IPS-18a (cell line): ENCODE data around the gene TPSG1.
"Not testable (repeated sequence)": the region's sequence is repeated elsewhere in the genome, so short reads cannot be mapped to it uniquely, and the experiment has no call there.

Source experiments
- H3K27ac ChIP-seq: one replicate; pipeline ENCODE4 v1.5.1; 2013; ENCODE audit warnings: low read length
- H3K27me3 ChIP-seq: one replicate; pipeline ENCODE4 v1.6.1; 2013; ENCODE audit warnings: mild to moderate bottlenecking, low read length; ENCODE audit not compliant: control insufficient read depth, insufficient read depth
- H3K36me3 ChIP-seq: one replicate; pipeline ENCODE4 v1.6.1; 2013; ENCODE audit warnings: low read depth, low read length; ENCODE audit not compliant: control insufficient read depth
- H3K4me1 ChIP-seq: one replicate; pipeline ENCODE4 v1.6.1; 2013; ENCODE audit warnings: low read depth, low read length; ENCODE audit not compliant: control insufficient read depth
- H3K4me3 ChIP-seq: one replicate; pipeline ENCODE4 v1.5.1; 2013; ENCODE audit warnings: low read length
- H3K9ac ChIP-seq: one replicate; pipeline ENCODE4 v1.6.1; 2013; ENCODE audit warnings: mild to moderate bottlenecking, low read length, moderate library complexity
- H3K9me3 ChIP-seq: one replicate; pipeline ENCODE4 v1.6.1; 2013; ENCODE audit warnings: low read depth, low read length; ENCODE audit not compliant: control insufficient read depth

Gene TPSG1

GRCh38 chr16:1196494-1196893 lies 28.6 kb downstream of the TPSG1 start:
- Histone ChIP-seq H3K36me3 (no peaks in the 10 kb centered on the region), H3K9me3 (no peaks in the 10 kb centered on the region), H3K27ac (no peak overlapping the region), H3K4me1 (no peaks in the 10 kb centered on the region), H3K4me3 (no peak overlapping the region), H3K27me3 (no peaks in the 10 kb centered on the region), H3K9ac (no peak overlapping the region)

- no peak overlapping the region for H3K27ac ChIP-seq
- H3K9ac ChIP-seq: no peak overlapping the region
- no peaks in the 10 kb centered on the region for H3K9me3 ChIP-seq
- H3K4me3 ChIP-seq: no peak overlapping the region
- no peaks in the 10 kb centered on the region for H3K36me3 ChIP-seq
- H3K4me1 ChIP-seq: no peaks in the 10 kb centered on the region
- no peaks in the 10 kb centered on the region for H3K27me3 ChIP-seq
These were observed 29.7 kb downstream of the TPSG1 start for GRCh38 chr16:1195393-1195666.

DNA sequence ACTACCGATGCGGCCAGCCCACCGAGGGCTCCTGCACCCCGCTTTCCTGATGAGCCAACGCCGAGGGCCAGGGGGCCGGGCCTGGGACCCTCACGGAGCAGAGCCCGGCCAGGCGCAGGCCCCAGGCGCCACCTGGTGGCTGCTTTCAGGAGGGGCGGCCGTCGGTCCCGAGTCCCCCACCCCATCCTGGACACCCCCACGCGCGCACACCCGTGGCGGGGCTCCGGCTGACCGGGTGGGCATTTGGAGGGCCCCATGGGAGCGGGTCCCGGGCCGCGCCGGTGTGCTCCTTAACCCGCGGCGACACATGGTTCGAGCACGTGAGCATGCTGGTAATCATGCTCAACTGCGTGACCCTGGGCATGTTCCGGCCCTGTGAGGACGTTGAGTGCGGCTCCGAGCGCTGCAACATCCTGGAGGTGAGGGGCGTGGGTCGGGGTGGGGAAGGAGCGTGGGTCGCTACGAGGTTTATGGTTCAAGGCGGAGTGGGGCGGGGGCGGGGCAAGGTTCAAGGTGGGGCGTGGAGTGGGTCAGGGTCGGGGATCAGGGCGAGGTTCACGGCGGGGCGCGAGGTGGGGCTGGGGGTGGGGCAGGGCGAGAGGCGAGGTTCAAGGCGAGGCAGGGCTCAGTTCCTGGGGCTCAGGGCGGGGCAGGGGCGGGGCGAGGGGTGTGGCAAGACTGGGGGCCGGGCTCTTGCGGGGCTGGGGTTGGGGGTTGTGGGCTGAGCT lies 30.2 kb downstream of the TPSG1 start:
- Histone ChIP-seq H3K4me3 (no peak overlapping the region), H3K36me3 (no peaks in the 10 kb centered on the region), H3K27ac (no peak overlapping the region), H3K4me1 (no peaks in the 10 kb centered on the region), H3K27me3 (no peaks in the 10 kb centered on the region), H3K9ac (no peak overlapping the region), H3K9me3 (no peaks in the 10 kb centered on the region)

GRCh38 chr16:1193825-1194581 lies 31.1 kb downstream of the TPSG1 start:
- H3K36me3 ChIP-seq: no peaks in the 10 kb centered on the region
- no peaks in the 10 kb centered on the region for H3K9me3 ChIP-seq
- no peak overlapping the region for H3K9ac ChIP-seq
- H3K4me3 ChIP-seq: no peak overlapping the region
- H3K27ac ChIP-seq: no peak overlapping the region
- no peaks in the 10 kb centered on the region for H3K27me3 ChIP-seq
- no peaks in the 10 kb centered on the region for H3K4me1 ChIP-seq

- Histone ChIP-seq H3K9me3 (no peaks in the 10 kb centered on the region), H3K4me1 (no peaks in the 10 kb centered on the region), H3K27me3 (no peaks in the 10 kb centered on the region), H3K36me3 (no peaks in the 10 kb centered on the region), H3K9ac (no peak overlapping the region), H3K27ac (no peak overlapping the region), H3K4me3 (no peak overlapping the region)
These were observed 31.8 kb downstream of the TPSG1 start for GRCh38 chr16:1193143-1193824.

DNA sequence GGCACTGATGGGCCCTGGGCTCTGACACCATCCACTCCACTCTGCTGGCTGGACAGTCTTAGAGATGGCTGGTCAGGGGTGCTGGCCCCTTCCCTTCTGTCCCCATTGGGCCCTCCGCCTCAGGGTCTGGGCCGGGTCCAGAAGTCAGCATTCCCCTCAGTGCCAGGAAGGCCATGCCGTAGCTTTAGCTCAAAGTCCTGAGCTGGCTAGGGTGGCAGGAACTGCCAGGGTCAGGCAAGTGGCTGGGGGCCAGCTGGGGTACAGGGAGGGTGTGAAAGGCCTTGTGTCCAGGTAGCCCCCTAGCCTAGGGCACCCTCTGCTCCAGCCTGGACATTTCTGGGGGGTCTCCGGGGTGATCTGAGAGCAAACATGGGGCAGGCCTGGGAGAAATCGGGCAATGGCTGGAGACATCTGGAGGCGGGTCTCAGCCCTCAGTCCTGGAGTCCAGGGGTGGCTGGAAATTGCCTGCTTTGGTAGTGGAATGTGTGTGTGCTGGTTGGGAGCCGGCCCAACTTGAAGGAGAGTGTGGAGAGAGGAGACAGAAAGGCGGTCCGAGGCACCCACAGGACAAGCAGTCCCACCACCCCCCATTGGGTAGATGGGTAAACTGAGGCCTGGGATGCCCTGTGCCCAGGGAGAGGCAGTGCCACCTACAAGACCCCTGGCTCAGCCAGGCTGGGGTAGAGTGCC lies 32.5 kb downstream of the TPSG1 start:
- no peaks in the 10 kb centered on the region for H3K4me1 ChIP-seq
- H3K9me3 ChIP-seq: no peaks in the 10 kb centered on the region
- no peaks in the 10 kb centered on the region for H3K36me3 ChIP-seq
- H3K4me3 ChIP-seq: no peak overlapping the region
- no peak overlapping the region for H3K27ac ChIP-seq
- no peak overlapping the region for H3K9ac ChIP-seq
- no peaks in the 10 kb centered on the region for H3K27me3 ChIP-seq

- H3K9ac ChIP-seq, H3K4me3 ChIP-seq, H3K36me3 ChIP-seq, H3K27me3 ChIP-seq, H3K4me1 ChIP-seq, H3K27ac ChIP-seq, H3K9me3 ChIP-seq: not testable (repeated sequence)
These were observed 34.3 kb downstream of the TPSG1 start for GRCh38 chr16:1190789-1191188.

- Histone ChIP-seq H3K27me3 (no peaks in the 10 kb centered on the region), H3K9ac (no peak overlapping the region), H3K4me3 (no peak overlapping the region)
These were observed 35.6 kb downstream of the TPSG1 start for GRCh38 chr16:1189455-1189854.

DNA sequence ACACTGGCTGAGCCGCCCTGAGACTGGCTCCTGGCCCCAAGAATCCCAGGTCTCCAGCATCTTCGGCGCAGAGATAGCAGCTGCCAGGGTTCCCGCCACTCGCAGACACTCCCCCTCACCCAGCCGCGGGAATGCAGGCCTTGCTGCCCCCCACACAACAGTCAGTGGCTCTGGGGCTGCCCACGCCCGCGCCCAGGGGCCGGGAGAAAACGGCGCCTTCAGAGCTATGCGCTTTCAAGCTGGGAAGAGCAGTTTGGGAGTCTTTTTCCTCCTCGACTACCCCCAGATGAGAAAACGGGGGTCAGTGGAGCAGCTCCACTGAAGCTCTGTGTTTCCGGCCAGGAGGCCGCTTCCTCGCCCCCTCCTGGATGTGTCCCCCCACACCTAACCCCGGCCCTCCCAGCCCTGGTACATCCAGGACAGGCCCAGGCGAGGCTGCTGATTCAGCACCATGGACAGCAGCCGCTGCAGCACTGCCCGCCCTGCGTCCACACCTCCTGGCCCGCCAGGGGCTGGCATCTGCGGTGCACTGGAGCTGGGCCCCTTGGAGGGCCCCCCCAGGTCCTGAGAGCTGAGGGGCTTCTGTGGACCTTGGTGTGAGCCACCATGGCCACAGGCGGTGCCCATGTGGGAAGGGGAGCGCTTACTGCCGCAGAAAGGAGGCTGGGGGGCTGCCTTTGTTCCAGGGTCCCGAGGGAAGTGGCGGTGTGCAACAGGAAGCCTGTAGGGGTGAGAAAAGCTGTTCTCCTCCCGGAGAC lies 36.5 kb downstream of the TPSG1 start:
- no peak overlapping the region for H3K27ac ChIP-seq
- H3K27me3 ChIP-seq: no peaks in the 10 kb centered on the region
- H3K9ac ChIP-seq: no peak overlapping the region
- H3K36me3 ChIP-seq: no peaks in the 10 kb centered on the region
- no peaks in the 10 kb centered on the region for H3K9me3 ChIP-seq
- H3K4me1 ChIP-seq: no peaks in the 10 kb centered on the region
- no peak overlapping the region for H3K4me3 ChIP-seq

More at GRCh38 chr16:1189455-1189854, 35.6 kb downstream of the TPSG1 start:
- no peak overlapping the region for H3K27ac ChIP-seq
- no peaks in the 10 kb centered on the region for H3K4me1 ChIP-seq
- no peaks in the 10 kb centered on the region for H3K9me3 ChIP-seq
- H3K36me3 ChIP-seq: no peaks in the 10 kb centered on the region

DNA sequence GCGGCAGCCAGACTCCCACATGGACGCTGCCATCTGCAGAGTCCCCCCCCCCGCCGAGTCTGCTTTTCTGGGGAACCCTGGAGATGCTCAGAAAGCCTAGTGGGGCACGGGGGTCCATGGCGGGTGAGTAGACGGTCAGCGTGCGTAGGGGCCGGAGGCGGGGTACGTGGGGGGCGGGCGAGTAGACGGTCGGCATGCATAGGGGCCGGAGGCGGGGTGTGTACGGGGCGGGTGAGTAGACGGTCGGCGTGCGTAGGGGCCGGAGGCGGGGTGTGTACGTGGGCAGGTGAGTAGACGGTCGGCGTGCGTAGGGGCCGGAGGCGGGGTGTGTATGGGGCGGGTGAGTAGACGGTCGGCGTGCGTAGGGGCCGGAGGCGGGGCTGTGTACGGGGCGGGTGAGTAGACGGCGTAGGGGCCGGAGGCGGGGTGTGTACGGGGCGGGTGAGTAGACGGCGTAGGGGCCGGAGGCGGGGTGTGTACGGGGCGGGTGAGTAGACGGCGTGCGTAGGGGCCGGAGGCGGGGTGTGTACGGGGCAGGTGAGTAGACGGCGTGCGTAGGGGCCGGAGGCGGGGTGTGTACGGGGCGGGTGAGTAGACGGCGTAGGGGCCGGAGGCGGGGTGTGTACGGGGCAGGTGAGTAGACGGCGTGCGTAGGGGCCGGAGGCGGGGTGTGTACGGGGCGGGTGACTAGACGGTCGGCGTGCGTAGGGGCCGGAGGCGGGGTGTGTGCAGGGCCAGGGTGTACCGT lies 39.4 kb downstream of the TPSG1 start:
- not testable (repeated sequence) for H3K27me3 ChIP-seq, H3K36me3 ChIP-seq, H3K4me1 ChIP-seq, H3K27ac ChIP-seq, H3K9ac ChIP-seq, H3K9me3 ChIP-seq, H3K4me3 ChIP-seq
